Posterior vena cava (tissue), 2 donors: ENCODE data around the gene PHEX. TPM values are rescaled to one million over a fixed set of nuclear protein-coding genes. Genes with fewer than 3 reads are reported as not detected.

Source experiments
- DNase-seq: peaks from one replicate; pipeline ENCODE4 v3.0.0-alpha.2; 2020; ENCODE audit warnings: low spot score
- intact Hi-C, 2 donors: fragments of 100-400 bp; cut with DNase I; formaldehyde crosslinking; loops; one replicate each; pipeline versions ENCODE4 v1.14.1 to v1.14.2; 2022 to 2023
- total RNA-seq, 2 donors: library from RNA; stranded (reverse); fragmentation: NEBNext Ultra II Directional; extraction: Animal tissue kit (Norgen Biotek cat#: 25700); gene quantifications; one replicate each; pipeline ENCODE4 v1.2.1, GENCODE V29; 2021
- donor health status: DM: yes; HTN: yes; CAD: no.
- donor health status: DM: yes; HTN: yes; CAD: no.

PHEX gene
- total RNA-seq, 2 donors from 2014 or later: 0.33 to 0.56 TPM

GRCh38 chrX:22300130-22300529 is 268.0 kb downstream of the PHEX start:
- intact Hi-C loops: no loop called here
- no peak for DNase-seq

Other genes starting within 250 kb of the PHEX start
- gene MBTPS2, start 192.7 kb upstream of the PHEX start, total RNA-seq: 10 to 100 TPM; 11.8 to 14.1 TPM
- 1 to 10 TPM; 2.0 to 2.5 TPM for gene YY2, start 176.3 kb upstream of the PHEX start, total RNA-seq
- gene SMS, start 91.6 kb upstream of the PHEX start, total RNA-seq: 10 to 100 TPM; 47.0 to 79.0 TPM
- not detected for gene CBLL2, start 240.6 kb downstream of the PHEX start, total RNA-seq